Smooth muscle cell (in vitro differentiated cells): ENCODE data around the gene MAP3K15. TPM values are rescaled to one million over a fixed set of nuclear protein-coding genes. Genes with fewer than 3 reads are reported as not detected.

ENCODE experiments used
- DNase-seq: peaks from one replicate; lab custom pipeline; 2025; ENCODE audit not compliant: unreplicated experiment; lab: John Stamatoyannopoulos, UW
- H2AFZ ChIP-seq: fragments of 200-600 bp; sonication (generic); 2 replicates; pipeline ENCODE4 v1.6.0; 2016; ENCODE audit warnings: antibody characterized with exemption, low read depth, mild to moderate bottlenecking
- H3F3A ChIP-seq: fragments of 200-600 bp; sonication (generic); 2 replicates; pipeline ENCODE4 v1.6.0; 2017; ENCODE audit warnings: antibody characterized with exemption, low read depth
- H3K27ac ChIP-seq: fragments of 200-600 bp; sonication (generic); 2 replicates; pipeline ENCODE4 v1.5.1; 2016; ENCODE audit warnings: low read depth, mild to moderate bottlenecking
- H3K27me3 ChIP-seq: fragments of 200-600 bp; sonication (generic); 2 replicates; pipeline ENCODE4 v1.6.1; 2016; ENCODE audit warnings: low read depth, mild to moderate bottlenecking
- H3K36me3 ChIP-seq: fragments of 200-600 bp; sonication (generic); 2 replicates; pipeline ENCODE4 v1.5.1; 2016; ENCODE audit warnings: low read depth
- H3K4me1 ChIP-seq: fragments of 200-600 bp; sonication (generic); 2 replicates; pipeline ENCODE4 v1.5.1; 2016; ENCODE audit warnings: low read depth
- H3K4me2 ChIP-seq: fragments of 200-600 bp; sonication (generic); 2 replicates; pipeline ENCODE4 v1.6.0; 2016; ENCODE audit warnings: mild to moderate bottlenecking
- H3K4me3 ChIP-seq: fragments of 200-600 bp; sonication (generic); 2 replicates; pipeline ENCODE4 v1.5.1; 2016; ENCODE audit warnings: mild to moderate bottlenecking
- H3K79me2 ChIP-seq: fragments of 200-600 bp; sonication (generic); 2 replicates; pipeline ENCODE4 v1.6.0; 2016; ENCODE audit warnings: low read depth, mild to moderate bottlenecking
- H3K9ac ChIP-seq: fragments of 200-600 bp; sonication (generic); 2 replicates; pipeline ENCODE4 v1.6.0; 2016; ENCODE audit warnings: low read depth
- H3K9me3 ChIP-seq: fragments of 200-600 bp; sonication (generic); replicated peaks from 2 replicates; pipeline ENCODE4 v1.5.1; 2016; ENCODE audit warnings: low read depth
- H4K20me1 ChIP-seq: fragments of 200-600 bp; sonication (generic); 2 replicates; pipeline ENCODE4 v1.6.0; 2016; ENCODE audit warnings: low read depth
- CTCF ChIP-seq: fragments of 200-600 bp; sonication (generic); IDR thresholded peaks from 2 replicates; pipeline ENCODE4 v1.5.1; 2017; ENCODE audit warnings: borderline replicate concordance, mild to moderate bottlenecking, antibody characterized with exemption; ENCODE audit not compliant: insufficient read depth, poor library complexity, severe bottlenecking
- WGBS: methylation state at CpG from one replicate; pipeline ENCODE4 v1.1.7; 2016; ENCODE audit warnings: low lambda C conversion rate; 5-methylcytosine and 5-hydroxymethylcytosine counted together
- polyA plus RNA-seq: library from polyadenylated mRNA; unstranded; fragments of >200 nt; fragmentation: Nextera tagmentation; extraction: Ambion mirVana; gene quantifications from 2 replicates; pipeline ENCODE4 v1.2.1, GENCODE V29; 2016
- total RNA-seq: library from RNA; depleted of rRNA; stranded (reverse); fragments of >200 nt; gene quantifications from 2 replicates; pipeline ENCODE4 v1.2.3, GENCODE V29; 2014

The MAP3K15 gene
- total and polyA plus RNA-seq, 2 experiments from 2014 or later = 1.6 TPM; not detected in 1

- Histone ChIP-seq H3K79me2 (no peaks in the 10 kb centered on the region), H3F3A (no peaks in the 10 kb centered on the region), H3K36me3 (no peaks in the 10 kb centered on the region), H3K27ac (no peak overlapping the region), H3K4me1 (no peaks in the 10 kb centered on the region), H2AFZ (no peak overlapping the region), H4K20me1 (no peaks in the 10 kb centered on the region), H3K9me3 (no peaks in the 10 kb centered on the region), H3K4me3 (no peak overlapping the region), H3K9ac (no peak overlapping the region), H3K4me2 (no peak overlapping the region), H3K27me3 (no peaks in the 10 kb centered on the region)
- WGBS = 90% methylated on average over 6 of the region's 6 CpGs
- no peak for TF ChIP-seq CTCF
- no peak for DNase-seq
These were observed 160.7 kb downstream of the MAP3K15 start for GRCh38 chrX:19354625-19355024.

DNA sequence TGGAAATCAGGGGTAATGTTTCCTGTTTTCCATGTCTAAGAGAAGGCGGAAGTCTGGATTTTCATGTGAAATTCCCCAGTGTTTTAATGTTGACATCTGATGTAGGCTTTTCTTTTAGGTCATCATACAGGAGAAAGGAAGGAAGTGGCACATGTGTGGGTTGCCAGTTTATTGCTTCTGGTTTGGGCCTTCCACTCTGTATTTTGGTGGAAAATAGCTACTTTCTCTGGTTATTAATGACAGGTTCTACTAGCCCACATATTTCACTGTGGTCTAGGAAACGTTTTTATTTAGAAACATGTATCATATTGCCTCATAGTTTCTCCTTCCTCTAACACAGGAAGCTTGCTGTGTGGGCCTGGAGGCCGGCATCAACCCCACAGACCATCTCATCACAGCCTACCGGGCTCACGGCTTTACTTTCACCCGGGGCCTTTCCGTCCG is 164.3 kb downstream of the MAP3K15 start:
- 81% methylated on average over 8 of the region's 8 CpGs for WGBS
- H3K9me3 ChIP-seq = no peaks in the 10 kb centered on the region
- H4K20me1 ChIP-seq = peaks cover 33% of the 10 kb centered on the region
- no peak for DNase-seq
- H3K27ac ChIP-seq = no peak overlapping the region
- no peak overlapping the region for H3K4me3 ChIP-seq
- peaks cover 14% of the 10 kb centered on the region for H3K79me2 ChIP-seq
- no peak for TF ChIP-seq CTCF
- H3K9ac ChIP-seq = no peak overlapping the region
- H2AFZ ChIP-seq = no peak overlapping the region
- H3K27me3 ChIP-seq = no peaks in the 10 kb centered on the region
- H3F3A ChIP-seq = no peaks in the 10 kb centered on the region
- no peaks in the 10 kb centered on the region for H3K36me3 ChIP-seq
- no peak overlapping the region for H3K4me2 ChIP-seq
- H3K4me1 ChIP-seq = no peaks in the 10 kb centered on the region

GRCh38 chrX:19349264-19349663 is 166.0 kb downstream of the MAP3K15 start:
- Histone ChIP-seq H2AFZ (no peak overlapping the region), H3K9ac (no peak overlapping the region), H3K9me3 (no peaks in the 10 kb centered on the region), H3K79me2 (peaks cover 29% of the 10 kb centered on the region), H4K20me1 (peaks cover 38% of the 10 kb centered on the region), H3F3A (no peaks in the 10 kb centered on the region), H3K27ac (no peak overlapping the region), H3K27me3 (no peaks in the 10 kb centered on the region), H3K4me1 (no peaks in the 10 kb centered on the region), H3K4me3 (no peak overlapping the region), H3K36me3 (no peaks in the 10 kb centered on the region), H3K4me2 (no peak overlapping the region)
- 93% methylated on average over 2 of the region's 2 CpGs for WGBS
- TF ChIP-seq CTCF = no peak
- DNase-seq = no peak

DNA sequence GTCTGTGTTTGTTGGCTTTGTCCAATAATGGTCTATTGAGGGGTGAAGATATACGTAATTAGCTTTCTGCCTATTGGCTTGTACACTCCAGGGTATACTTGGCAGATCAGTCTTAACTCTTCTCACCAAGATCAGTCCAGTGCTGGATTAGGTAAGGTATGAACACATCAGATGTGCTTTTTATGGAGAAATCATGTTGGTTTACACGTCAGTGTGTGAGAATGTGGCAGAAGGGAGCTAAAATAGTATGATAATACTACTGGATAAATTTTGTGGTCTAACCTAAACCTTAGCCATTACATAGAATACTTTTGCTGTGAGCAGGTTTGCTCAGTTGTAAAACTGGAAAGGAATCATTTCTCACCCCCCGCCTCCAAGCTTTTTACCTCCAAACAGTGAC is 167.4 kb downstream of the MAP3K15 start:
- TF ChIP-seq CTCF = no peak
- H3K79me2 ChIP-seq = peaks cover 35% of the 10 kb centered on the region
- no peaks in the 10 kb centered on the region for H3F3A ChIP-seq
- H3K27me3 ChIP-seq = no peaks in the 10 kb centered on the region
- no peaks in the 10 kb centered on the region for H3K9me3 ChIP-seq
- no peak for DNase-seq
- no peaks in the 10 kb centered on the region for H3K4me1 ChIP-seq
- 79% methylated on average over 3 of the region's 3 CpGs for WGBS
- H4K20me1 ChIP-seq = peaks cover 38% of the 10 kb centered on the region
- no peaks in the 10 kb centered on the region for H3K36me3 ChIP-seq
- no peak overlapping the region for H2AFZ ChIP-seq
- no peak overlapping the region for H3K4me2 ChIP-seq
- H3K27ac ChIP-seq = no peak overlapping the region
- no peak overlapping the region for H3K4me3 ChIP-seq
- H3K9ac ChIP-seq = no peak overlapping the region
